A549 (cell line): ENCODE data around the gene MMRN1. TPM values are rescaled to one million over a fixed set of nuclear protein-coding genes. Genes with fewer than 3 reads are reported as not detected.

Source experiments
- ATAC-seq, 2 experiments: fragments of 200-7000 bp in 1 of 2; fragments of >200 bp in 1 of 2; cut with Nextera tagmentation in 1 of 2; cut with Tn5 transposase in 1 of 2; 3 replicates each; pipeline versions ENCODE4 v1.8.0 to v1.9.1; 2018 to 2020; ENCODE audit warnings: mild to moderate bottlenecking in 1 of 2, moderate library complexity in 1 of 2
- CTCF ChIA-PET: fragments of 300-600 bp; sonication (Branson Sonifier 250); formaldehyde crosslinking; extraction: SDS; loops from one replicate; lab custom pipeline; 2021; ENCODE audit warnings: antibody characterized with exemption, inconsistent platforms; lab: Yijun Ruan, JAX
- POLR2A ChIA-PET: fragments of 350-600 bp; formaldehyde crosslinking; extraction: SDS; loops from one replicate; lab custom pipeline; 2021; ENCODE audit warnings: antibody characterized with exemption, inconsistent platforms; lab: Yijun Ruan, JAX
- DNase-seq, 2 experiments: peaks; one replicate each; pipeline versions ENCODE4 v3.0.0 to v3.0.0-alpha.2; 2011 to 2016; ENCODE audit warnings: low read depth in 1 of 2, low spot score in 1 of 2
- FAIRE-seq: peaks from 2 replicates; lab custom pipeline; 2011; peaks lifted over from hg19 to GRCh38; lab: Jason Lieb, UNC
- H3K27ac ChIP-seq, 2 experiments: fragments of >200 bp; sonication (Bioruptor Twin); formaldehyde crosslinking; 3 replicates each; pipeline ENCODE4 v1.5.1; 2016 to 2017
- H3K4me1 ChIP-seq: fragments of >200 bp; sonication (Bioruptor Twin); formaldehyde crosslinking; 3 replicates; pipeline ENCODE4 v1.6.1; 2016
- H3K4me2 ChIP-seq: fragments of >200 bp; sonication (Bioruptor Twin); formaldehyde crosslinking; 3 replicates; pipeline ENCODE4 v1.6.1; 2016
- H3K4me3 ChIP-seq: fragments of >200 bp; sonication (Bioruptor Twin); formaldehyde crosslinking; 3 replicates; pipeline ENCODE4 v1.5.1; 2016
- H3K9me3 ChIP-seq: fragments of >200 bp; sonication (Bioruptor Twin); formaldehyde crosslinking; 3 replicates; pipeline ENCODE4 v1.6.1; 2016
- BHLHE40 ChIP-seq: IDR thresholded peaks from 2 replicates; pipeline ENCODE4 v1.6.1; 2012; ENCODE audit warnings: low read depth, low read length, inconsistent platforms
- CBX8 ChIP-seq: fragments of 200-600 bp; sonication (generic); IDR thresholded peaks from 2 replicates; pipeline ENCODE4 v1.6.1; 2016
- CEBPB ChIP-seq, 2 experiments: fragments of >200 bp in 1 of 2; sonication (Bioruptor Twin) in 1 of 2; formaldehyde crosslinking in 1 of 2; IDR thresholded peaks; 2 replicates each; pipeline ENCODE4 v1.6.1; 2012 to 2016
- CHD2 ChIP-seq: fragments of 150-350 bp; IDR thresholded peaks from 2 replicates; pipeline ENCODE4 v1.6.1; 2014; ENCODE audit warnings: low read length; ENCODE audit not compliant: partially characterized antibody
- EHMT2 ChIP-seq: fragments of 200-600 bp; sonication (generic); IDR thresholded peaks from 2 replicates; pipeline ENCODE4 v1.6.1; 2016; ENCODE audit warnings: antibody characterized with exemption, low read depth, mild to moderate bottlenecking, moderate library complexity
- EP300 ChIP-seq, 2 experiments: fragments of >200 bp; sonication (Bioruptor Twin); formaldehyde crosslinking; IDR thresholded peaks; 2 replicates in 1 of 2; 3 replicates in 1 of 2; pipeline ENCODE4 v1.6.1; 2016 to 2017
- ESRRA ChIP-seq: fragments of 150-350 bp; IDR thresholded peaks from 2 replicates; pipeline ENCODE4 v1.6.1; 2014; ENCODE audit warnings: mild to moderate bottlenecking, low read length, borderline replicate concordance
- FOXS1 ChIP-seq: fragments of 250-450 bp; sonication (Bioruptor Pico); IDR thresholded peaks from 2 replicates; pipeline ENCODE4 v1.5.0; 2020; ENCODE audit warnings: mild to moderate bottlenecking, moderate library complexity
- HEYL ChIP-seq: fragments of 250-450 bp; sonication (Bioruptor Pico); IDR thresholded peaks from 2 replicates; pipeline ENCODE4 v1.8.0; 2021; ENCODE audit warnings: mild to moderate bottlenecking, moderate library complexity
- HMGXB4 ChIP-seq: fragments of 250-450 bp; sonication (Bioruptor Pico); IDR thresholded peaks from 2 replicates; pipeline ENCODE4 v1.5.0; 2021; ENCODE audit warnings: mild to moderate bottlenecking, moderate library complexity, borderline replicate concordance
- HOXB5 ChIP-seq: fragments of 250-450 bp; sonication (Bioruptor Pico); IDR thresholded peaks from 2 replicates; pipeline ENCODE4 v1.5.0; 2020; ENCODE audit warnings: mild to moderate bottlenecking, moderate library complexity
- JUN ChIP-seq, 2 experiments: fragments of >200 bp; sonication (Bioruptor Twin); formaldehyde crosslinking; IDR thresholded peaks; 2 replicates in 1 of 2; 3 replicates in 1 of 2; pipeline ENCODE4 v1.6.1; 2016 to 2017
- KDM1A ChIP-seq: fragments of 200-600 bp; sonication (generic); IDR thresholded peaks from 2 replicates; pipeline ENCODE4 v1.6.1; 2016; ENCODE audit warnings: low read depth, mild to moderate bottlenecking
- KDM5A ChIP-seq: fragments of 200-600 bp; sonication (generic); IDR thresholded peaks from 2 replicates; pipeline ENCODE4 v1.6.1; 2016; ENCODE audit warnings: antibody characterized with exemption, mild to moderate bottlenecking
- MAZ ChIP-seq: fragments of 150-350 bp; IDR thresholded peaks from 2 replicates; pipeline ENCODE4 v1.6.1; 2014; ENCODE audit warnings: antibody characterized with exemption, low read depth, low read length, borderline replicate concordance
- NPAS2 ChIP-seq: fragments of 250-450 bp; sonication (Bioruptor Pico); IDR thresholded peaks from 2 replicates; pipeline ENCODE4 v1.8.0; 2022; ENCODE audit warnings: mild to moderate bottlenecking, moderate library complexity, borderline replicate concordance
- NR3C1 ChIP-seq: fragments of >200 bp; sonication (Bioruptor Twin); formaldehyde crosslinking; IDR thresholded peaks from 3 replicates; pipeline ENCODE4 v1.6.1; 2017
- PHF8 ChIP-seq: fragments of 200-600 bp; sonication (generic); IDR thresholded peaks from 2 replicates; pipeline ENCODE4 v1.6.1; 2016; ENCODE audit warnings: low read depth, mild to moderate bottlenecking, antibody characterized with exemption, moderate library complexity, borderline replicate concordance
- RCOR1 ChIP-seq: fragments of 150-350 bp; IDR thresholded peaks from 2 replicates; pipeline ENCODE4 v1.6.1; 2014; ENCODE audit warnings: antibody characterized with exemption, low read length, low read depth
- RNF2 ChIP-seq: fragments of 200-600 bp; sonication (generic); IDR thresholded peaks from 2 replicates; pipeline ENCODE4 v1.6.1; 2016; ENCODE audit warnings: low read depth, mild to moderate bottlenecking, antibody characterized with exemption, moderate library complexity, borderline replicate concordance
- USF2 ChIP-seq: fragments of 450-650 bp; IDR thresholded peaks from 2 replicates; pipeline ENCODE4 v1.6.1; 2014; ENCODE audit warnings: antibody characterized with exemption
- ZFP36 ChIP-seq: fragments of 450-650 bp; IDR thresholded peaks from 2 replicates; pipeline ENCODE4 v1.6.1; 2014; ENCODE audit warnings: borderline replicate concordance; ENCODE audit not compliant: partially characterized antibody
- ZNF302 ChIP-seq: fragments of 250-450 bp; sonication (Bioruptor Pico); IDR thresholded peaks from 2 replicates; pipeline ENCODE4 v1.9.0; 2021; ENCODE audit warnings: inconsistent platforms, mild to moderate bottlenecking, moderate library complexity
- ZSCAN20 ChIP-seq: fragments of 250-450 bp; sonication (Bioruptor Pico); IDR thresholded peaks from 2 replicates; pipeline ENCODE4 v1.8.0; 2022; ENCODE audit warnings: mild to moderate bottlenecking, moderate library complexity
- WGBS: methylation state at CpG from one replicate; pipeline ENCODE4 v1.1.6; 2017; ENCODE audit errors: missing lambda C conversion rate; 5-methylcytosine and 5-hydroxymethylcytosine counted together
- polyA plus RNA-seq, 4 experiments: library from polyadenylated mRNA; depleted of rRNA in 3 of 4; stranded (reverse); fragments of >200 nt; fragmentation: RNase III in 1 of 4; extraction: RNeasy Plus Mini Kit Qiagen cat#74134 plus additional on column Dnase treatment in 1 of 4; gene quantifications; 2 replicates in 3 of 4; 3 replicates in 1 of 4; pipeline ENCODE4 v1.2.3, GENCODE V29; 2011 to 2017
- TF ChIP-seq, protein P1 (sequence below): fragments of >200 bp; sonication (Bioruptor Twin); formaldehyde crosslinking; IDR thresholded peaks from 3 replicates; pipeline ENCODE4 v1.6.1; 2016

Gene MMRN1
- polyA plus RNA-seq, 2 of the 4 experiments (the other 2 are of a cell fraction), result not detected

- Histone ChIP-seq H3K4me2 (no peak overlapping the region), H3K4me1 (no peaks in the 10 kb centered on the region), H3K27ac (no peak overlapping the region), H3K9me3 (no peaks in the 10 kb centered on the region), H3K4me3 (no peak overlapping the region)
- DNase-seq (no peak), ATAC-seq (no peak), FAIRE-seq (no peak)
- ChIA-PET POLR2A (no interaction called here), CTCF (no interaction called here)
- TF ChIP-seq ZNF302 (CRISPR knock-in tag) (no peak), ZSCAN20 (CRISPR knock-in tag) (no peak), EHMT2 (no peak), RCOR1 (no peak), ESRRA (no peak), ZFP36 (no peak), MAZ (no peak), CEBPB (IDR thresholded peaks at IDR 0.05) (no peak), RNF2 (no peak), EP300 (IDR thresholded peaks at IDR 0.05) (no peak), NPAS2 (CRISPR knock-in tag) (no peak), JUN (IDR thresholded peaks at IDR 0.05) (no peak), HMGXB4 (CRISPR knock-in tag) (no peak), NR3C1 (no peak), HEYL (CRISPR knock-in tag) (no peak), CHD2 (no peak), PHF8 (no peak)
- TF ChIP-seq, protein P1, sequence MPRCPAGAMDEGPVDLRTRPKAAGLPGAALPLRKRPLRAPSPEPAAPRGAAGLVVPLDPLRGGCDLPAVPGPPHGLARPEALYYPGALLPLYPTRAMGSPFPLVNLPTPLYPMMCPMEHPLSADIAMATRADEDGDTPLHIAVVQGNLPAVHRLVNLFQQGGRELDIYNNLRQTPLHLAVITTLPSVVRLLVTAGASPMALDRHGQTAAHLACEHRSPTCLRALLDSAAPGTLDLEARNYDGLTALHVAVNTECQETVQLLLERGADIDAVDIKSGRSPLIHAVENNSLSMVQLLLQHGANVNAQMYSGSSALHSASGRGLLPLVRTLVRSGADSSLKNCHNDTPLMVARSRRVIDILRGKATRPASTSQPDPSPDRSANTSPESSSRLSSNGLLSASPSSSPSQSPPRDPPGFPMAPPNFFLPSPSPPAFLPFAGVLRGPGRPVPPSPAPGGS, result no peak
- 45% methylated on average over 5 of the region's 5 CpGs for WGBS
Observed at GRCh38 chr4:89922848-89923416, 28.3 kb downstream of the MMRN1 start.

DNA sequence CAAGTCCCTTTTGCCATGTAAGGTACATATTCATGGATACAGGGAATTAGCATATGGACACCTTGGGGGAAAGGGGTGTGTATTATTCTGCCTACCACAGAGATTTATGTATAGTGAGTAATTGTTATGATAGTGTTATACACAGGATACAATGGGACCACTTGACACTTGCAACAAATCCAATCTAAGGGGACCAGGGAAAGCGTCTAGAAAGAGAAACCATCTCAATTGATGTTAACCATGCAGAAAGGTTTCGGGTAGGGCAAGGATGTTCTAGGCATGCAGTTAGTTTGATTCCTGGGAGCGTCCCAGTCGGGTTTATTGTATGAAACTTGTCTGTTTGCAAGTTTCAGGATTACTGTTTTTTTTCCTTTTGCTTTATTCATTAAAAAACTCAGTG, 34.2 kb downstream of the MMRN1 start:
- Histone ChIP-seq H3K27ac (no peak overlapping the region), H3K9me3 (no peaks in the 10 kb centered on the region), H3K4me3 (no peak overlapping the region), H3K4me2 (no peak overlapping the region), H3K4me1 (no peaks in the 10 kb centered on the region)
- POLR2A ChIA-PET, result no interaction called here
- DNase-seq (no peak), ATAC-seq (no peak), FAIRE-seq (no peak)
- WGBS, result 2% methylated on average over 4 of the region's 4 CpGs
- CTCF ChIA-PET, result no interaction called here
- TF ChIP-seq EP300 (IDR thresholded peaks at IDR 0.05) (no peak), HOXB5 (CRISPR knock-in tag) (no peak), KDM1A (no peak), ZFP36 (no peak), ESRRA (no peak), BHLHE40 (no peak), CBX8 (no peak), USF2 (no peak), KDM5A (no peak), FOXS1 (CRISPR knock-in tag) (no peak), EHMT2 (no peak)
